Measurements from ENCODE around the gene TK2.

The TK2 gene

DNA sequence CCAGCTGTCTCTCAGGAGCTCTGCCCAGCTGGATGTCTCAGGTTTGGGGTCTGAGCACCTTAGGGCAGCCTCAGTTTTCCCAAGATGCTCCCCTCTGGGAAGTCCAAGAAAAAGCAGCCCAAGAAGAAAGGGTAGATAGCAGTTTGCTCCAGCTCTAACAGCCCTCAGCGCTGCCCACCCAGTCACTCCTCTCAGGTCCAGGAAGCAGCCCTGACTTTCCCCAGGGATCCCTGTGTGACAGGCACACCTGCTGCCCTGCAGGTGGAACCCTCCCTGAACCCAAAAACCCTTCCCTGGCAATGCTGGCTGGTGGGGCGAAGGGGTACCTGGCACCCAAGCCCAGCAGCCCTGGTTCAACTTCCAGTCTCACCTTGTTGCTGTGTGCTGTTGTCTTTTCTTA lies 74.7 kb downstream of the TK2 start (continued):
- no peak for TF ChIP-seq PATZ1 (CRISPR knock-in tag; IDR thresholded peaks at IDR 0.05; ENCODE audit: borderline replicate concordance)
- TF ChIP-seq ZFP30 (CRISPR knock-in tag; IDR thresholded peaks at IDR 0.05) = no peak

GRCh38 chr16:66474750-66475199 lies 75.1 kb downstream of the TK2 start:
- ATAC-seq = no peak
- no peak for TF ChIP-seq ESRRG (CRISPR knock-in tag; IDR thresholded peaks at IDR 0.05)
- TF ChIP-seq ISL1 (CRISPR knock-in tag; IDR thresholded peaks at IDR 0.05) = no peak
- TF ChIP-seq CREB5 (CRISPR knock-in tag; IDR thresholded peaks at IDR 0.05; ENCODE audit: low read depth) = no peak
- TF ChIP-seq GLIS3 (CRISPR knock-in tag; IDR thresholded peaks at IDR 0.05) = no peak

GRCh38 chr16:66473654-66474519 lies 76.0 kb downstream of the TK2 start:
- TF ChIP-seq CSDC2 (CRISPR knock-in tag; IDR thresholded peaks at IDR 0.05) (no peak), ZNF70 (CRISPR knock-in tag; IDR thresholded peaks at IDR 0.05) (no peak), CREB5 (CRISPR knock-in tag; IDR thresholded peaks at IDR 0.05; ENCODE audit: low read depth) (no peak), ISL1 (CRISPR knock-in tag; IDR thresholded peaks at IDR 0.05) (no peak), PATZ1 (CRISPR knock-in tag; IDR thresholded peaks at IDR 0.05; ENCODE audit: borderline replicate concordance) (no peak), ZFP3 (CRISPR knock-in tag; IDR thresholded peaks at IDR 0.05) (no peak), ESRRG (CRISPR knock-in tag; IDR thresholded peaks at IDR 0.05) (no peak), ZNF8 (CRISPR knock-in tag; IDR thresholded peaks at IDR 0.05) (no peak), RARB (CRISPR knock-in tag; IDR thresholded peaks at IDR 0.05) (no peak), ZC3H10 (CRISPR knock-in tag; IDR thresholded peaks at IDR 0.05) (no peak)
- TF ChIP-seq, protein P1, sequence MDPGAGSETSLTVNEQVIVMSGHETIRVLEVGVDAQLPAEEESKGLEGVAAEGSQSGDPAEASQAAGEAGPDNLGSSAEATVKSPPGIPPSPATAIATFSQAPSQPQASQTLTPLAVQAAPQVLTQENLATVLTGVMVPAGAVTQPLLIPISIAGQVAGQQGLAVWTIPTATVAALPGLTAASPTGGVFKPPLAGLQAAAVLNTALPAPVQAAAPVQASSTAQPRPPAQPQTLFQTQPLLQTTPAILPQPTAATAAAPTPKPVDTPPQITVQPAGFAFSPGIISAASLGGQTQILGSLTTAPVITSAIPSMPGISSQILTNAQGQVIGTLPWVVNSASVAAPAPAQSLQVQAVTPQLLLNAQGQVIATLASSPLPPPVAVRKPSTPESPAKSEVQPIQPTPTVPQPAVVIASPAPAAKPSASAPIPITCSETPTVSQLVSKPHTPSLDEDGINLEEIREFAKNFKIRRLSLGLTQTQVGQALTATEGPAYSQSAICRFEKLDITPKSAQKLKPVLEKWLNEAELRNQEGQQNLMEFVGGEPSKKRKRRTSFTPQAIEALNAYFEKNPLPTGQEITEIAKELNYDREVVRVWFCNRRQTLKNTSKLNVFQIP (CRISPR knock-in tag; IDR thresholded peaks at IDR 0.05; ENCODE audit: borderline replicate concordance, low read depth) = no peak
- no peak for ATAC-seq

DNA sequence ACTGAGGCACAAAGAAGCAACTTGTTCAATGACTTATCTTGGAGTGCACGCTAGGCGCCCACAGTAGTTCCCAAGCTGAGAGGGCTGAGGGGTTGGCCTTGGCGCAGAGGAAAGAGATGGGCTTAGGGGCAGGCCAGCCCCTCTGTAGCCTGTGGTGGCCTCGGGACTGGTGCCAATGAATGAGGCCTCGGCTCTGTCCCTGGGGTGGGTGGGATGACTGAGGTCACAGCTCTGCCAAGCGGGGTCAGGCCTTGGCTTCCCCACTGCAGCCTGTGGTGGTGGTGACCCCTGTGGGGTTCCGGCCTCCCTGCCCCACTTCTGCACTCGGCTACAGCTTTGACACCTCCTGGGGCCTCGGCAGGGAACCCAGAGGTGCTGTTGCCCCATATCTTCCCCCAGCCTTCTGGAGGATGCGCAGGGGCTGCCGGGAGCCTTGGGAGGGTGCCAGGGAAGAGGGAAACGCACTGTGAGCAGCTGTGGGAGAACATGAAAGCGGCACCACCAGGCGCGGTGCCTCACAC lies 76.8 kb downstream of the TK2 start:
- no peak for TF ChIP-seq RARB (CRISPR knock-in tag; IDR thresholded peaks at IDR 0.05)
- TF ChIP-seq ISL1 (CRISPR knock-in tag; IDR thresholded peaks at IDR 0.05) = no peak
- TF ChIP-seq, protein P1 (CRISPR knock-in tag; IDR thresholded peaks at IDR 0.05; ENCODE audit: borderline replicate concordance, low read depth) = no peak
- no peak for TF ChIP-seq PPARA (CRISPR knock-in tag; IDR thresholded peaks at IDR 0.05; ENCODE audit: borderline replicate concordance)
- TF ChIP-seq CSDC2 (CRISPR knock-in tag; IDR thresholded peaks at IDR 0.05) = no peak
- no peak for TF ChIP-seq ZNF70 (CRISPR knock-in tag; IDR thresholded peaks at IDR 0.05)
- TF ChIP-seq ZFP30 (CRISPR knock-in tag; IDR thresholded peaks at IDR 0.05) = no peak
- TF ChIP-seq ZC3H10 (CRISPR knock-in tag; IDR thresholded peaks at IDR 0.05) = no peak
- TF ChIP-seq ARNTL (CRISPR knock-in tag; IDR thresholded peaks at IDR 0.05; ENCODE audit: borderline replicate concordance, low read depth) = no peak
- TF ChIP-seq CREB5 (CRISPR knock-in tag; IDR thresholded peaks at IDR 0.05; ENCODE audit: low read depth) = no peak
- TF ChIP-seq TSHZ2 (CRISPR knock-in tag; IDR thresholded peaks at IDR 0.05) = no peak
- no peak for TF ChIP-seq ZNF565 (CRISPR knock-in tag; conservative IDR thresholded peaks at IDR 0.05; ENCODE audit: low read depth)
- TF ChIP-seq OSR1 (CRISPR knock-in tag; IDR thresholded peaks at IDR 0.05) = no peak
- TF ChIP-seq SNAI2 (CRISPR knock-in tag; IDR thresholded peaks at IDR 0.05) = no peak

More for the DNA sequence above, 76.8 kb downstream of the TK2 start:
- no peak for ATAC-seq

Data from SK-N-SH treated with all-trans-retinoic acid at 6 μM for 48 hours (cell line).